Vagina (tissue), 2 donors: ENCODE results near the gene AHDC1. TPM values are rescaled to one million over a fixed set of nuclear protein-coding genes. Genes with fewer than 3 reads are reported as not detected.

Experiments
- DNase-seq, 2 donors: peaks; one replicate each; pipeline ENCODE4 v3.0.0-alpha.2; 2017; ENCODE audit errors: extremely low spot score in 2 of 2
- H3K27ac ChIP-seq: fragments of 200-600 bp; sonication (generic); one replicate; pipeline ENCODE4 v1.5.1; 2019
- H3K27me3 ChIP-seq: fragments of 200-600 bp; sonication (generic); one replicate; pipeline ENCODE4 v1.5.1; 2019
- H3K36me3 ChIP-seq, 2 donors: fragments of 200-600 bp; sonication (generic); one replicate each; pipeline ENCODE4 v1.5.1; 2017 to 2019
- H3K4me1 ChIP-seq: fragments of 200-600 bp; sonication (generic); one replicate; pipeline ENCODE4 v1.5.1; 2019
- H3K4me3 ChIP-seq, 2 donors: fragments of 200-600 bp; sonication (generic); 1 replicate in 1 of 2; 2 replicates in 1 of 2; pipeline ENCODE4 v1.5.1; 2016 to 2019
- H3K9me3 ChIP-seq: fragments of 200-600 bp; sonication (generic); one replicate; pipeline ENCODE4 v1.5.1; 2019
- CTCF ChIP-seq, 3 experiments: fragments of 450-650 bp in 2 of 3; fragments of 200-600 bp in 1 of 3; sonication (generic) in 1 of 3; IDR thresholded peaks; one replicate each; pipeline ENCODE4 v1.5.1; 2017 to 2019; ENCODE audit warnings: antibody characterized with exemption in 3 of 3, mild to moderate bottlenecking in 2 of 3, moderate library complexity in 2 of 3
- POLR2A ChIP-seq, 2 donors: fragments of 450-650 bp; IDR thresholded peaks; one replicate each; pipeline ENCODE4 v1.6.1; 2017; ENCODE audit warnings: antibody characterized with exemption in 2 of 2, mild to moderate bottlenecking in 2 of 2, moderate library complexity in 2 of 2
- POLR2AphosphoS5 ChIP-seq, 2 donors: sonication (generic); formaldehyde crosslinking; IDR thresholded peaks; one replicate each; pipeline ENCODE4 v1.9.0; 2017; ENCODE audit warnings: antibody characterized with exemption in 2 of 2, mild to moderate bottlenecking in 2 of 2, low read depth in 1 of 2; ENCODE audit not compliant: insufficient read depth in 1 of 2
- intact Hi-C: fragments of 100-400 bp; cut with DNase I; formaldehyde crosslinking; loops from one replicate; pipeline ENCODE4 v1.15.1; 2023
- total RNA-seq: library from RNA; depleted of rRNA; stranded (reverse); fragments of >200 nt; gene quantifications from one replicate; pipeline ENCODE4 v1.2.3, GENCODE V29; 2016

Gene AHDC1
- total RNA-seq, 1 donor from 2014 or later, result 62.4 TPM

GRCh38 chr1:27603309-27603680 lies 649 bp downstream of the AHDC1 start:
- Histone ChIP-seq H3K4me3 (peak overlapping the region; percentile 66 to 79), H3K9me3 (no peaks in the 10 kb centered on the region), H3K4me1 (peaks cover 68% of the 10 kb centered on the region), H3K27ac (peak overlapping the region; percentile 97), H3K27me3 (no peaks in the 10 kb centered on the region), H3K36me3 (no peaks in the 10 kb centered on the region)
- TF ChIP-seq POLR2AphosphoS5 (IDR thresholded peaks at IDR 0.05; ENCODE audit: insufficient read depth in 1 of 2, low read depth in 1 of 2) (no peak), POLR2A (IDR thresholded peaks at IDR 0.05) (no peak), CTCF (IDR thresholded peaks at IDR 0.05) (no peak)
- intact Hi-C loops, result loop anchor here (5.0 to 10.0 kb wide), 2 partner anchors 186 to 298 kb away; no protein-coding TSS in a partner anchor
- DNase-seq, result no peak

- Histone ChIP-seq H3K27me3 (no peaks in the 10 kb centered on the region), H3K4me1 (peaks cover 73% of the 10 kb centered on the region), H3K9me3 (no peaks in the 10 kb centered on the region), H3K4me3 (peak overlapping the region; percentile 66 to 79), H3K36me3 (no peaks in the 10 kb centered on the region), H3K27ac (peak overlapping the region; percentile 97)
- intact Hi-C loops, result loop anchor here (5.0 to 10.0 kb wide), 2 partner anchors 185 to 298 kb away; no protein-coding TSS in a partner anchor
- TF ChIP-seq POLR2A (IDR thresholded peaks at IDR 0.05) (no peak), CTCF (IDR thresholded peaks at IDR 0.05) (no peak), POLR2AphosphoS5 (IDR thresholded peaks at IDR 0.05; ENCODE audit: insufficient read depth in 1 of 2, low read depth in 1 of 2) (no peak)
- no peak for DNase-seq
Observed at GRCh38 chr1:27602462-27603308, 1.3 kb downstream of the AHDC1 start.

DNA sequence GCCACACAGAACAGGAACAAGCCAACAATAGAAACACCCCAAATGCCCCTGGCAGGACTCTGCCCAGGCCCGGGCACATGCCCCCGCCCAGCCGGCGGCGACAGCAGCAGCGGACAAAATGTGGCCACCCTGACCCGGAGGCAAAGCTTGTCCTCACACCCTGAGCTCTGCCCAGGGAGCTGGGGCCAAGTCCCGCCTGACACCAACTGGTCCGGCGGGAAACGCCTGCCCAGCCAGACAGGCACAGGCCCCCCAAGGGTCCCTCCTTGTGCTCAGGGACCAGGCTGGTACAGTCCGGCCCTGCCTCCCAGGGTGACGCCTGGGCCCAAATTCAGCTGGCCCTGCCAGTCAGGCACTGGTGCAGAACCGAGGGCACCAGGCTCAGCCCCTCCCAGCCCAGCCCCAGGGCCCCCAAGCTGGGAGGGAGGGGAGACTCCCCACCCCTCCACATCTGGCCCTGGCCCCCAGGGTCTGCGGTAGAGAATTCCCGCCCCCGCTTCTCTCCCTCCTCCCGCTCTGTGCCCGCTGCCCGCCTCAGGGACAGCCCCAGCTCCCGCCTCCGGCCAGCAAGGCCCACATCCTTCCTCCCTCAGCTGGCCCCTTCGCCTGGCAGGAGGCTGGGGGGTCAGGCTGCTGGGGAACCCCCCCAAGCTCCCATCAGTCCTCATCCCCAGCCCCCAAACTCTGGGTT lies 2.0 kb downstream of the AHDC1 start:
- H3K36me3 ChIP-seq, result no peaks in the 10 kb centered on the region
- peak overlapping the region; percentile 66 to 79 for H3K4me3 ChIP-seq
- no peaks in the 10 kb centered on the region for H3K9me3 ChIP-seq
- no peaks in the 10 kb centered on the region for H3K27me3 ChIP-seq
- H3K4me1 ChIP-seq, result peaks cover 81% of the 10 kb centered on the region
- no peak for DNase-seq
- TF ChIP-seq POLR2A (IDR thresholded peaks at IDR 0.05) (no peak), CTCF (IDR thresholded peaks at IDR 0.05) (no peak), POLR2AphosphoS5 (IDR thresholded peaks at IDR 0.05; ENCODE audit: insufficient read depth in 1 of 2, low read depth in 1 of 2) (peak in 1 of 2 donors; percentile 65)
- intact Hi-C loops, result loop anchor here (5.0 to 10.0 kb wide), 2 partner anchors 185 to 297 kb away; no protein-coding TSS in a partner anchor
- H3K27ac ChIP-seq, result peak overlapping the region; percentile 97

- Histone ChIP-seq H3K9me3 (no peaks in the 10 kb centered on the region), H3K4me1 (peaks cover 81% of the 10 kb centered on the region), H3K36me3 (no peaks in the 10 kb centered on the region), H3K4me3 (peak overlapping the region; percentile 66 to 79), H3K27me3 (no peaks in the 10 kb centered on the region), H3K27ac (peak overlapping the region; percentile 97)
- intact Hi-C loops, result loop anchor here (5.0 to 10.0 kb wide), 2 partner anchors 184 to 297 kb away; no protein-coding TSS in a partner anchor
- no peak for DNase-seq
- no peak for TF ChIP-seq POLR2A (IDR thresholded peaks at IDR 0.05)
- TF ChIP-seq POLR2AphosphoS5 (IDR thresholded peaks at IDR 0.05; ENCODE audit: insufficient read depth in 1 of 2, low read depth in 1 of 2), result no peak
- no peak for TF ChIP-seq CTCF (IDR thresholded peaks at IDR 0.05)
Observed at GRCh38 chr1:27601321-27601770, 2.6 kb downstream of the AHDC1 start.
